ENCODE results near the gene NKAP. TPM values are rescaled to one million over a fixed set of nuclear protein-coding genes. Genes with fewer than 3 reads are reported as not detected.

Gene NKAP
- total and polyA plus RNA-seq, 2 experiments from 2014 or later = 4.8 to 10.4 TPM

DNA sequence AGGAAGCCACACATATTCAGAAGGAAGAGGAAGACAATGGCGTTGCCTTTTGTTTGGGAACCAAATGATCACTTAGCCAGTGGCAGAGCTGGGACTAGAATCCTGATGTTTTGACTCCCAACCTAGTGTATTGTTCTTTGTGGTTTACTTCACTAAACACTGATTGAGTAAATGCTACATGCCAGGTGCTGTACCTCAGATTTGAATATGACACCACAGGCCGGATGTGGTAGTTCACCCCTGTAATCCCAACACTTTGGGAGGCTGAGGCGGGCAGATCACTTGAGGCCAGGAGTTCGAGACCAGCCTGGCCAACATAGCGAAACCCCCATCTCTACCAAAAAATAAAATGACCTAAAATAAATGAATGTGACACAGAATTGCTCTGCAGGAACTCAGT lies 63.5 kb downstream of the NKAP start (continued):
- TF ChIP-seq, protein P1, sequence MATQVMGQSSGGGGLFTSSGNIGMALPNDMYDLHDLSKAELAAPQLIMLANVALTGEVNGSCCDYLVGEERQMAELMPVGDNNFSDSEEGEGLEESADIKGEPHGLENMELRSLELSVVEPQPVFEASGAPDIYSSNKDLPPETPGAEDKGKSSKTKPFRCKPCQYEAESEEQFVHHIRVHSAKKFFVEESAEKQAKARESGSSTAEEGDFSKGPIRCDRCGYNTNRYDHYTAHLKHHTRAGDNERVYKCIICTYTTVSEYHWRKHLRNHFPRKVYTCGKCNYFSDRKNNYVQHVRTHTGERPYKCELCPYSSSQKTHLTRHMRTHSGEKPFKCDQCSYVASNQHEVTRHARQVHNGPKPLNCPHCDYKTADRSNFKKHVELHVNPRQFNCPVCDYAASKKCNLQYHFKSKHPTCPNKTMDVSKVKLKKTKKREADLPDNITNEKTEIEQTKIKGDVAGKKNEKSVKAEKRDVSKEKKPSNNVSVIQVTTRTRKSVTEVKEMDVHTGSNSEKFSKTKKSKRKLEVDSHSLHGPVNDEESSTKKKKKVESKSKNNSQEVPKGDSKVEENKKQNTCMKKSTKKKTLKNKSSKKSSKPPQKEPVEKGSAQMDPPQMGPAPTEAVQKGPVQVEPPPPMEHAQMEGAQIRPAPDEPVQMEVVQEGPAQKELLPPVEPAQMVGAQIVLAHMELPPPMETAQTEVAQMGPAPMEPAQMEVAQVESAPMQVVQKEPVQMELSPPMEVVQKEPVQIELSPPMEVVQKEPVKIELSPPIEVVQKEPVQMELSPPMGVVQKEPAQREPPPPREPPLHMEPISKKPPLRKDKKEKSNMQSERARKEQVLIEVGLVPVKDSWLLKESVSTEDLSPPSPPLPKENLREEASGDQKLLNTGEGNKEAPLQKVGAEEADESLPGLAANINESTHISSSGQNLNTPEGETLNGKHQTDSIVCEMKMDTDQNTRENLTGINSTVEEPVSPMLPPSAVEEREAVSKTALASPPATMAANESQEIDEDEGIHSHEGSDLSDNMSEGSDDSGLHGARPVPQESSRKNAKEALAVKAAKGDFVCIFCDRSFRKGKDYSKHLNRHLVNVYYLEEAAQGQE (IDR thresholded peaks at IDR 0.05; ENCODE audit: unreplicated experiment) = no peak
- TF ChIP-seq ZNF114 (CRISPR knock-in tag; IDR thresholded peaks at IDR 0.05) = no peak
- no peak for TF ChIP-seq EZH2phosphoT487 (IDR thresholded peaks at IDR 0.05; ENCODE audit: unreplicated experiment)
- no peak for TF ChIP-seq POLR2AphosphoS5 (IDR thresholded peaks at IDR 0.05; ENCODE audit: low read depth)
- TF ChIP-seq STAT1 (IDR thresholded peaks at IDR 0.05; ENCODE audit: unreplicated experiment) = no peak
- TF ChIP-seq CREB1 (CRISPR knock-in tag; IDR thresholded peaks at IDR 0.05; ENCODE audit: low read depth) = no peak
- TF ChIP-seq, protein P2, sequence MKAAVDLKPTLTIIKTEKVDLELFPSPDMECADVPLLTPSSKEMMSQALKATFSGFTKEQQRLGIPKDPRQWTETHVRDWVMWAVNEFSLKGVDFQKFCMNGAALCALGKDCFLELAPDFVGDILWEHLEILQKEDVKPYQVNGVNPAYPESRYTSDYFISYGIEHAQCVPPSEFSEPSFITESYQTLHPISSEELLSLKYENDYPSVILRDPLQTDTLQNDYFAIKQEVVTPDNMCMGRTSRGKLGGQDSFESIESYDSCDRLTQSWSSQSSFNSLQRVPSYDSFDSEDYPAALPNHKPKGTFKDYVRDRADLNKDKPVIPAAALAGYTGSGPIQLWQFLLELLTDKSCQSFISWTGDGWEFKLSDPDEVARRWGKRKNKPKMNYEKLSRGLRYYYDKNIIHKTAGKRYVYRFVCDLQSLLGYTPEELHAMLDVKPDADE (IDR thresholded peaks at IDR 0.05) = no peak

DNA sequence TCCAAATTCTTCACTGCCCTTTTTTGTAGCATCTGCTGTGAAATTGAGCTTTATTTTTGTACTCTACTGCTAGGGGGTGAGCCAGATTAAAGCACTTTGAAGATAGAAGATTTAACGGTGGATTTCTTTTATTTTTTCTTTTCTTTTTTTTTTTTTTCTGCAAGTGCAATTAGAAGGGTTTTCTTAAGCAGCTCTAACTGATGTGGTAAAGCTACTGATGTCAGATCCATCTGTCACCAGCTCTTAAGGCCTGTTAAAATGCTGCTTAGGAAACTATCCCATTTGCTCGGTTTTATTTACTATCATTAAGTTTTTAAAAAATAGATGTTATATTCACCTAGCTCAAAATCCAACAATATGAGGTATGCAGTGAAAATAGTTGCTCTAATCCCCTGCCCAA lies 64.8 kb downstream of the NKAP start:
- H3K27ac Mint-ChIP-seq = no peak overlapping the region
- Histone ChIP-seq H3K4me2 (no peak overlapping the region), H2AFZ (no peak overlapping the region), H4K20me1 (replicated peaks; ENCODE audit: insufficient read depth) (no peaks in the 10 kb centered on the region), H3K9me2 (ENCODE audit: insufficient read depth) (no peaks in the 10 kb centered on the region), H3K4me3 (no peak overlapping the region), H3K36me3 (ENCODE audit: insufficient read depth) (no peaks in the 10 kb centered on the region), H3K4me1 (ENCODE audit: insufficient read depth) (no peaks in the 10 kb centered on the region), H3K27ac (ENCODE audit: low read depth) (no peak overlapping the region), H3K79me2 (replicated peaks; ENCODE audit: insufficient read depth) (peaks cover 2% of the 10 kb centered on the region; the same call in 1 of the 2 replicates), H3K27me3 (ENCODE audit: insufficient read depth) (no peaks in the 10 kb centered on the region), H3F3A (replicated peaks; ENCODE audit: low read depth) (no peaks in the 10 kb centered on the region)
- H3K9me3 Mint-ChIP-seq = no peaks in the 10 kb centered on the region
- peaks cover 4% of the 10 kb centered on the region; the same call in 2 of the 3 replicates for H3K4me1 Mint-ChIP-seq
- H3K36me3 Mint-ChIP-seq (ENCODE audit: low read depth) = peaks cover 11% of the 10 kb centered on the region; the same call in 2 of the 3 replicates
- no peak overlapping the region for H3K4me3 Mint-ChIP-seq
- no peak for ATAC-seq
- no peak for DNase-seq (ENCODE audit: low spot score)
- H3K27me3 Mint-ChIP-seq (ENCODE audit: insufficient read depth, low read depth, poor library complexity) = peaks cover 2% of the 10 kb centered on the region
- TF ChIP-seq STAT1 (IDR thresholded peaks at IDR 0.05; ENCODE audit: unreplicated experiment) (no peak), ZNF331 (CRISPR knock-in tag; IDR thresholded peaks at IDR 0.05; ENCODE audit: low read depth) (no peak)
- TF ChIP-seq, protein P3, sequence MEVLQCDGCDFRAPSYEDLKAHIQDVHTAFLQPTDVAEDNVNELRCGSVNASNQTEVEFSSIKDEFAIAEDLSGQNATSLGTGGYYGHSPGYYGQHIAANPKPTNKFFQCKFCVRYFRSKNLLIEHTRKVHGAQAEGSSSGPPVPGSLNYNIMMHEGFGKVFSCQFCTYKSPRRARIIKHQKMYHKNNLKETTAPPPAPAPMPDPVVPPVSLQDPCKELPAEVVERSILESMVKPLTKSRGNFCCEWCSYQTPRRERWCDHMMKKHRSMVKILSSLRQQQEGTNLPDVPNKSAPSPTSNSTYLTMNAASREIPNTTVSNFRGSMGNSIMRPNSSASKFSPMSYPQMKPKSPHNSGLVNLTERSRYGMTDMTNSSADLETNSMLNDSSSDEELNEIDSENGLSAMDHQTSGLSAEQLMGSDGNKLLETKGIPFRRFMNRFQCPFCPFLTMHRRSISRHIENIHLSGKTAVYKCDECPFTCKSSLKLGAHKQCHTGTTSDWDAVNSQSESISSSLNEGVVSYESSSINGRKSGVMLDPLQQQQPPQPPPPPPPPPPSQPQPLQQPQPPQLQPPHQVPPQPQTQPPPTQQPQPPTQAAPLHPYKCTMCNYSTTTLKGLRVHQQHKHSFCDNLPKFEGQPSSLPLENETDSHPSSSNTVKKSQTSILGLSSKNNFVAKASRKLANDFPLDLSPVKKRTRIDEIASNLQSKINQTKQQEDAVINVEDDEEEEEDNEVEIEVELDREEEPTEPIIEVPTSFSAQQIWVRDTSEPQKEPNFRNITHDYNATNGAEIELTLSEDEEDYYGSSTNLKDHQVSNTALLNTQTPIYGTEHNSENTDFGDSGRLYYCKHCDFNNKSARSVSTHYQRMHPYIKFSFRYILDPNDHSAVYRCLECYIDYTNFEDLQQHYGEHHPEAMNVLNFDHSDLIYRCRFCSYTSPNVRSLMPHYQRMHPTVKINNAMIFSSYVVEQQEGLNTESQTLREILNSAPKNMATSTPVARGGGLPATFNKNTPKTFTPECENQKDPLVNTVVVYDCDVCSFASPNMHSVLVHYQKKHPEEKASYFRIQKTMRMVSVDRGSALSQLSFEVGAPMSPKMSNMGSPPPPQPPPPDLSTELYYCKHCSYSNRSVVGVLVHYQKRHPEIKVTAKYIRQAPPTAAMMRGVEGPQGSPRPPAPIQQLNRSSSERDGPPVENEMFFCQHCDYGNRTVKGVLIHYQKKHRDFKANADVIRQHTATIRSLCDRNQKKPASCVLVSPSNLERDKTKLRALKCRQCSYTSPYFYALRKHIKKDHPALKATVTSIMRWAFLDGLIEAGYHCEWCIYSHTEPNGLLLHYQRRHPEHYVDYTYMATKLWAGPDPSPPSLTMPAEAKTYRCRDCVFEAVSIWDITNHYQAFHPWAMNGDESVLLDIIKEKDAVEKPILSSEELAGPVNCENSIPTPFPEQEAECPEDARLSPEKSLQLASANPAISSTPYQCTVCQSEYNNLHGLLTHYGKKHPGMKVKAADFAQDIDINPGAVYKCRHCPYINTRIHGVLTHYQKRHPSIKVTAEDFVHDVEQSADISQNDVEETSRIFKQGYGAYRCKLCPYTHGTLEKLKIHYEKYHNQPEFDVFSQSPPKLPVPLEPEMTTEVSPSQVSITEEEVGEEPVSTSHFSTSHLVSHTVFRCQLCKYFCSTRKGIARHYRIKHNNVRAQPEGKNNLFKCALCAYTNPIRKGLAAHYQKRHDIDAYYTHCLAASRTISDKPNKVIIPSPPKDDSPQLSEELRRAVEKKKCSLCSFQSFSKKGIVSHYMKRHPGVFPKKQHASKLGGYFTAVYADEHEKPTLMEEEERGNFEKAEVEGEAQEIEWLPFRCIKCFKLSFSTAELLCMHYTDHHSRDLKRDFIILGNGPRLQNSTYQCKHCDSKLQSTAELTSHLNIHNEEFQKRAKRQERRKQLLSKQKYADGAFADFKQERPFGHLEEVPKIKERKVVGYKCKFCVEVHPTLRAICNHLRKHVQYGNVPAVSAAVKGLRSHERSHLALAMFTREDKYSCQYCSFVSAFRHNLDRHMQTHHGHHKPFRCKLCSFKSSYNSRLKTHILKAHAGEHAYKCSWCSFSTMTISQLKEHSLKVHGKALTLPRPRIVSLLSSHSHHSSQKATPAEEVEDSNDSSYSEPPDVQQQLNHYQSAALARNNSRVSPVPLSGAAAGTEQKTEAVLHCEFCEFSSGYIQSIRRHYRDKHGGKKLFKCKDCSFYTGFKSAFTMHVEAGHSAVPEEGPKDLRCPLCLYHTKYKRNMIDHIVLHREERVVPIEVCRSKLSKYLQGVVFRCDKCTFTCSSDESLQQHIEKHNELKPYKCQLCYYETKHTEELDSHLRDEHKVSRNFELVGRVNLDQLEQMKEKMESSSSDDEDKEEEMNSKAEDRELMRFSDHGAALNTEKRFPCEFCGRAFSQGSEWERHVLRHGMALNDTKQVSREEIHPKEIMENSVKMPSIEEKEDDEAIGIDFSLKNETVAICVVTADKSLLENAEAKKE (CRISPR knock-in tag; IDR thresholded peaks at IDR 0.05) = no peak
- TF ChIP-seq, protein P1 (IDR thresholded peaks at IDR 0.05; ENCODE audit: unreplicated experiment) = no peak
- TF ChIP-seq, protein P2 (IDR thresholded peaks at IDR 0.05) = no peak

Data from GM23338 (cell line).